DND-41 (cell line): ENCODE results near the gene MAGI1.

Source experiments
- ATAC-seq: fragments of 200-7000 bp; cut with Tn5 transposase; 3 replicates; pipeline ENCODE4 v1.9.1; 2021; ENCODE audit warnings: low read depth; ENCODE audit not compliant: insufficient read depth
- DNase-seq: peaks from one replicate; pipeline ENCODE4 v3.0.0-alpha.2; 2020
- H2AFZ ChIP-seq: 2 replicates; pipeline ENCODE4 v1.6.0; 2012; ENCODE audit warnings: low read depth, low read length
- H3K27ac ChIP-seq: 2 replicates; pipeline ENCODE4 v1.5.1; 2012; ENCODE audit warnings: low read length, inconsistent platforms
- H3K27me3 ChIP-seq: fragments of 200-600 bp; sonication (generic); 2 replicates; pipeline ENCODE4 v1.6.0; 2012; ENCODE audit warnings: low read length, mild to moderate bottlenecking, inconsistent platforms; ENCODE audit not compliant: insufficient read depth, poor library complexity
- H3K36me3 ChIP-seq: 2 replicates; pipeline ENCODE4 v1.5.1; 2012; ENCODE audit warnings: low read length, inconsistent platforms; ENCODE audit not compliant: insufficient read depth
- H3K4me1 ChIP-seq: 2 replicates; pipeline ENCODE4 v1.5.1; 2012; ENCODE audit warnings: mild to moderate bottlenecking, low read length; ENCODE audit not compliant: insufficient read depth
- H3K4me2 ChIP-seq: 2 replicates; pipeline ENCODE4 v1.6.0; 2012; ENCODE audit warnings: mild to moderate bottlenecking, moderate library complexity, low read length, inconsistent platforms; ENCODE audit not compliant: insufficient read depth
- H3K4me3 ChIP-seq, 2 experiments: fragments of 200-600 bp in 1 of 2; shearing (Covaris generic) in 1 of 2; 2 replicates each; pipeline ENCODE4 v1.5.1; 2012 to 2016; ENCODE audit warnings: inconsistent platforms in 2 of 2, low read length in 2 of 2, mild to moderate bottlenecking in 2 of 2, low read depth in 1 of 2, moderate library complexity in 1 of 2
- H3K79me2 ChIP-seq: 2 replicates; pipeline ENCODE4 v1.6.0; 2012; ENCODE audit warnings: low read length, inconsistent platforms; ENCODE audit not compliant: insufficient read depth
- H3K9ac ChIP-seq: 2 replicates; pipeline ENCODE4 v1.6.0; 2012; ENCODE audit warnings: low read depth, mild to moderate bottlenecking, inconsistent platforms, low read length, moderate library complexity
- H3K9me3 ChIP-seq: 2 replicates; pipeline ENCODE4 v1.5.1; 2012; ENCODE audit warnings: low read length, moderate library complexity, mild to moderate bottlenecking, inconsistent platforms; ENCODE audit not compliant: insufficient read depth, severe bottlenecking
- H4K20me1 ChIP-seq: 2 replicates; pipeline ENCODE4 v1.6.0; 2012; ENCODE audit warnings: low read length; ENCODE audit not compliant: insufficient read depth
- EZH2 ChIP-seq: IDR thresholded peaks from 3 replicates; pipeline ENCODE4 v1.6.1; 2012; ENCODE audit warnings: borderline replicate concordance, low read depth, mild to moderate bottlenecking, moderate library complexity, low read length, inconsistent platforms; ENCODE audit not compliant: severe bottlenecking
- TF ChIP-seq, protein P1 (sequence below): IDR thresholded peaks from 2 replicates; pipeline ENCODE4 v1.5.1; 2012; ENCODE audit warnings: borderline replicate concordance, low read length, moderate library complexity, mild to moderate bottlenecking; ENCODE audit not compliant: poor library complexity, severe bottlenecking; ENCODE audit errors: extremely low read depth

MAGI1 gene

DNA sequence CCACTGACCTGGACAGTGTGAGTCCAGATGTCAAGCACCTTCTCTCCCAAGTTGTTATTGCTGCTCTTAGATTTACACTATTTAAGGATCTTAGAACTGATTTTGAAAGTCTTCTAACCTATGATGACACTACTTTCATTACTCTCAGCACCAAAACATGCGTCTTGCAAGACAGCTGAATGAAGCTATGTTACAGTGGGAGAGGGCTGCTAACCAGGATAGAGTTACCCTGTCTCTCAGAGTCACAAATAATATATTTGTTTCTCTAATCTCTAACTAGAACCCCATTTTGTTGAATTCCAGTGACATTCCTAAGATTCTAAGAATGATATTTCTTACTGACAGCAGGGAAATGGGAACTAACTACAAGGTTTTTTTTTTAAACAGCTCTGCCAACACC is 455.5 kb downstream of the MAGI1 start:
- H4K20me1 ChIP-seq: no peaks in the 10 kb centered on the region
- H3K9me3 ChIP-seq: no peaks in the 10 kb centered on the region
- H3K27me3 ChIP-seq: no peaks in the 10 kb centered on the region
- TF ChIP-seq, protein P1, sequence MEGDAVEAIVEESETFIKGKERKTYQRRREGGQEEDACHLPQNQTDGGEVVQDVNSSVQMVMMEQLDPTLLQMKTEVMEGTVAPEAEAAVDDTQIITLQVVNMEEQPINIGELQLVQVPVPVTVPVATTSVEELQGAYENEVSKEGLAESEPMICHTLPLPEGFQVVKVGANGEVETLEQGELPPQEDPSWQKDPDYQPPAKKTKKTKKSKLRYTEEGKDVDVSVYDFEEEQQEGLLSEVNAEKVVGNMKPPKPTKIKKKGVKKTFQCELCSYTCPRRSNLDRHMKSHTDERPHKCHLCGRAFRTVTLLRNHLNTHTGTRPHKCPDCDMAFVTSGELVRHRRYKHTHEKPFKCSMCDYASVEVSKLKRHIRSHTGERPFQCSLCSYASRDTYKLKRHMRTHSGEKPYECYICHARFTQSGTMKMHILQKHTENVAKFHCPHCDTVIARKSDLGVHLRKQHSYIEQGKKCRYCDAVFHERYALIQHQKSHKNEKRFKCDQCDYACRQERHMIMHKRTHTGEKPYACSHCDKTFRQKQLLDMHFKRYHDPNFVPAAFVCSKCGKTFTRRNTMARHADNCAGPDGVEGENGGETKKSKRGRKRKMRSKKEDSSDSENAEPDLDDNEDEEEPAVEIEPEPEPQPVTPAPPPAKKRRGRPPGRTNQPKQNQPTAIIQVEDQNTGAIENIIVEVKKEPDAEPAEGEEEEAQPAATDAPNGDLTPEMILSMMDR: no peak
- no peak for TF ChIP-seq EZH2
- ATAC-seq (no peak), DNase-seq (no peak)
- no peak overlapping the region for H3K4me2 ChIP-seq
- H3K4me1 ChIP-seq: no peaks in the 10 kb centered on the region
- H3K79me2 ChIP-seq: no peaks in the 10 kb centered on the region
- no peak overlapping the region for H3K27ac ChIP-seq
- no peak overlapping the region for H2AFZ ChIP-seq
- no peaks in the 10 kb centered on the region for H3K36me3 ChIP-seq
- no peak overlapping the region for H3K9ac ChIP-seq
- H3K4me3 ChIP-seq: no peak overlapping the region

GRCh38 chr3:65582012-65582717 is 456.6 kb downstream of the MAGI1 start:
- H3K4me2 ChIP-seq: no peak overlapping the region
- no peaks in the 10 kb centered on the region for H3K4me1 ChIP-seq
- H3K79me2 ChIP-seq: no peaks in the 10 kb centered on the region
- TF ChIP-seq, protein P1: no peak
- no peak for TF ChIP-seq EZH2
- H3K9me3 ChIP-seq: no peaks in the 10 kb centered on the region
- no peaks in the 10 kb centered on the region for H3K27me3 ChIP-seq
- H3K4me3 ChIP-seq: no peak overlapping the region
- no peak for ATAC-seq
- H3K27ac ChIP-seq: no peak overlapping the region
- DNase-seq: no peak
- H4K20me1 ChIP-seq: no peaks in the 10 kb centered on the region
- no peak overlapping the region for H2AFZ ChIP-seq
- no peaks in the 10 kb centered on the region for H3K36me3 ChIP-seq
- H3K9ac ChIP-seq: no peak overlapping the region

- no peak for ATAC-seq
- H3K9ac ChIP-seq: no peak overlapping the region
- no peaks in the 10 kb centered on the region for H4K20me1 ChIP-seq
- TF ChIP-seq, protein P1: no peak
- TF ChIP-seq EZH2: no peak
- no peak for DNase-seq
- no peak overlapping the region for H2AFZ ChIP-seq
- H3K9me3 ChIP-seq: no peaks in the 10 kb centered on the region
- no peaks in the 10 kb centered on the region for H3K4me1 ChIP-seq
- H3K27ac ChIP-seq: no peak overlapping the region
- no peaks in the 10 kb centered on the region for H3K27me3 ChIP-seq
- no peaks in the 10 kb centered on the region for H3K36me3 ChIP-seq
- no peaks in the 10 kb centered on the region for H3K79me2 ChIP-seq
- no peak overlapping the region for H3K4me3 ChIP-seq
- H3K4me2 ChIP-seq: no peak overlapping the region
Measured at GRCh38 chr3:65581313-65581712, 457.4 kb downstream of the MAGI1 start.
